Rectal smooth muscle tissue (tissue), 1 donor: ENCODE data around the gene GPSM1.

Source experiments
- H3K27ac ChIP-seq: one replicate; pipeline ENCODE4 v1.7.0; 2013; ENCODE audit warnings: low read depth, low read length, inconsistent platforms
- H3K27me3 ChIP-seq: one replicate; pipeline ENCODE4 v1.7.0; 2013; ENCODE audit warnings: low read length; ENCODE audit not compliant: control insufficient read depth, insufficient read depth
- H3K36me3 ChIP-seq: one replicate; pipeline ENCODE4 v1.7.0; 2013; ENCODE audit warnings: low read length; ENCODE audit not compliant: control insufficient read depth, insufficient read depth
- H3K4me1 ChIP-seq: one replicate; pipeline ENCODE4 v1.7.0; 2013; ENCODE audit warnings: low read length; ENCODE audit not compliant: control insufficient read depth, insufficient read depth
- H3K4me3 ChIP-seq: one replicate; pipeline ENCODE4 v1.7.0; 2013; ENCODE audit warnings: low read length
- H3K9ac ChIP-seq: one replicate; pipeline ENCODE4 v1.7.0; 2013; ENCODE audit warnings: low read length

The GPSM1 gene

GRCh38 chr9:136328011-136328621 is 777 bp downstream of the GPSM1 start:
- Histone ChIP-seq H3K27ac (peak overlapping the region; percentile 48), H3K36me3 (no peaks in the 10 kb centered on the region), H3K4me1 (peaks cover 14% of the 10 kb centered on the region), H3K9ac (no peak overlapping the region), H3K27me3 (peaks cover 2% of the 10 kb centered on the region), H3K4me3 (peak overlapping the region; percentile 71)

GRCh38 chr9:136328622-136329041 is 1.3 kb downstream of the GPSM1 start:
- H3K27ac ChIP-seq = peak overlapping the region; percentile 48
- H3K36me3 ChIP-seq = no peaks in the 10 kb centered on the region
- H3K27me3 ChIP-seq = peaks cover 2% of the 10 kb centered on the region
- peak overlapping the region; percentile 71 for H3K4me3 ChIP-seq
- H3K9ac ChIP-seq = peak overlapping the region; percentile 0
- H3K4me1 ChIP-seq = peaks cover 14% of the 10 kb centered on the region

GRCh38 chr9:136329211-136329627 is 1.9 kb downstream of the GPSM1 start:
- Histone ChIP-seq H3K27me3 (peaks cover 2% of the 10 kb centered on the region), H3K27ac (no peak overlapping the region), H3K9ac (no peak overlapping the region), H3K4me1 (peaks cover 14% of the 10 kb centered on the region), H3K36me3 (no peaks in the 10 kb centered on the region), H3K4me3 (peak overlapping the region; percentile 7)

- Histone ChIP-seq H3K36me3 (no peaks in the 10 kb centered on the region), H3K27me3 (peaks cover 2% of the 10 kb centered on the region), H3K9ac (no peak overlapping the region), H3K4me1 (peaks cover 14% of the 10 kb centered on the region), H3K27ac (no peak overlapping the region), H3K4me3 (no peak overlapping the region)
These were observed 2.5 kb downstream of the GPSM1 start for GRCh38 chr9:136329636-136330405.

GRCh38 chr9:136330406-136330990 is 3.2 kb downstream of the GPSM1 start:
- Histone ChIP-seq H3K27me3 (peaks cover 2% of the 10 kb centered on the region), H3K9ac (no peak overlapping the region), H3K4me3 (no peak overlapping the region), H3K36me3 (no peaks in the 10 kb centered on the region), H3K27ac (no peak overlapping the region), H3K4me1 (peaks cover 14% of the 10 kb centered on the region)

- Histone ChIP-seq H3K4me1 (peaks cover 14% of the 10 kb centered on the region), H3K4me3 (no peak overlapping the region), H3K27me3 (peaks cover 2% of the 10 kb centered on the region), H3K27ac (no peak overlapping the region), H3K9ac (no peak overlapping the region), H3K36me3 (no peaks in the 10 kb centered on the region)
These were observed 3.7 kb downstream of the GPSM1 start for GRCh38 chr9:136331030-136331429.

GRCh38 chr9:136331556-136332481 is 4.5 kb downstream of the GPSM1 start:
- H3K4me3 ChIP-seq = no peak overlapping the region
- no peaks in the 10 kb centered on the region for H3K27me3 ChIP-seq
- no peaks in the 10 kb centered on the region for H3K36me3 ChIP-seq
- no peak overlapping the region for H3K9ac ChIP-seq
- H3K4me1 ChIP-seq = peaks cover 14% of the 10 kb centered on the region
- no peak overlapping the region for H3K27ac ChIP-seq

- Histone ChIP-seq H3K4me1 (peaks cover 14% of the 10 kb centered on the region), H3K36me3 (no peaks in the 10 kb centered on the region), H3K4me3 (no peak overlapping the region), H3K27me3 (no peaks in the 10 kb centered on the region), H3K27ac (no peak overlapping the region), H3K9ac (no peak overlapping the region)
These were observed 5.2 kb downstream of the GPSM1 start for GRCh38 chr9:136332482-136332983.

GRCh38 chr9:136333045-136333444 is 5.7 kb downstream of the GPSM1 start:
- Histone ChIP-seq H3K27me3 (no peaks in the 10 kb centered on the region), H3K4me3 (no peak overlapping the region), H3K9ac (no peak overlapping the region), H3K36me3 (no peaks in the 10 kb centered on the region), H3K4me1 (peaks cover 13% of the 10 kb centered on the region), H3K27ac (no peak overlapping the region)

GRCh38 chr9:136333486-136333885 is 6.1 kb downstream of the GPSM1 start:
- Histone ChIP-seq H3K4me3 (no peak overlapping the region), H3K36me3 (no peaks in the 10 kb centered on the region), H3K27ac (no peak overlapping the region), H3K27me3 (no peaks in the 10 kb centered on the region), H3K4me1 (peaks cover 9% of the 10 kb centered on the region), H3K9ac (no peak overlapping the region)

- Histone ChIP-seq H3K9ac (no peak overlapping the region), H3K27me3 (no peaks in the 10 kb centered on the region), H3K27ac (no peak overlapping the region), H3K36me3 (no peaks in the 10 kb centered on the region), H3K4me3 (no peak overlapping the region), H3K4me1 (no peaks in the 10 kb centered on the region)
These were observed 7.2 kb downstream of the GPSM1 start for GRCh38 chr9:136334541-136334940.
